Measurements from ENCODE around the gene ITPK1.

ITPK1 gene

GRCh38 chr14:92958373-92959188 is 157.1 kb downstream of the ITPK1 start:
- TF ChIP-seq CTCF (IDR thresholded peaks at IDR 0.05; ENCODE audit: insufficient read depth, missing control alignments) = no peak
- FAIRE-seq = no peak
- DNase-seq (ENCODE audit: insufficient read length, low spot score) = no peak

- FAIRE-seq (no peak), DNase-seq (ENCODE audit: insufficient read length, low spot score) (no peak)
- TF ChIP-seq CTCF (IDR thresholded peaks at IDR 0.05; ENCODE audit: insufficient read depth, missing control alignments) = no peak
These were observed 158.8 kb downstream of the ITPK1 start for GRCh38 chr14:92956961-92957360.

- DNase-seq (ENCODE audit: insufficient read length, low spot score) (no peak), FAIRE-seq (no peak)
- TF ChIP-seq CTCF (IDR thresholded peaks at IDR 0.05; ENCODE audit: insufficient read depth, missing control alignments) = no peak
These were observed 160.3 kb downstream of the ITPK1 start for GRCh38 chr14:92955381-92955780.

- no peak for DNase-seq (ENCODE audit: insufficient read length, low spot score)
- TF ChIP-seq CTCF (IDR thresholded peaks at IDR 0.05; ENCODE audit: insufficient read depth, missing control alignments) = no peak
- no peak for FAIRE-seq
These were observed 160.8 kb downstream of the ITPK1 start for GRCh38 chr14:92954933-92955332.

- FAIRE-seq = no peak
- no peak for TF ChIP-seq CTCF (IDR thresholded peaks at IDR 0.05; ENCODE audit: insufficient read depth, missing control alignments)
- DNase-seq (ENCODE audit: insufficient read length, low spot score) = no peak
These were observed 162.2 kb downstream of the ITPK1 start for GRCh38 chr14:92953526-92953925.

GRCh38 chr14:92952481-92953298 is 163.0 kb downstream of the ITPK1 start:
- FAIRE-seq = no peak

More at GRCh38 chr14:92952481-92953298, 163.0 kb downstream of the ITPK1 start:
- DNase-seq (ENCODE audit: insufficient read length, low spot score) = no peak
- TF ChIP-seq CTCF (IDR thresholded peaks at IDR 0.05; ENCODE audit: insufficient read depth, missing control alignments) = no peak

Data from D721Med (cell line).